VCaP (cell line): Measurements from ENCODE around the gene HYAL1.

ENCODE experiments used
- H3K27ac ChIP-seq: fragments of 450-650 bp; 2 replicates; pipeline ENCODE4 v1.5.1; 2017
- CTCF ChIP-seq: fragments of 450-650 bp; conservative IDR thresholded peaks from 2 replicates; pipeline ENCODE4 v1.5.1; 2017; ENCODE audit warnings: mild to moderate bottlenecking, moderate library complexity

The HYAL1 gene

GRCh38 chr3:50320853-50321335 lies 17.5 kb upstream of the HYAL1 start:
- TF ChIP-seq CTCF, result no peak
- peak overlapping the region; percentile 97 for H3K27ac ChIP-seq

GRCh38 chr3:50319894-50320625 lies 16.7 kb upstream of the HYAL1 start:
- H3K27ac ChIP-seq, result peak overlapping the region; percentile 97
- 0 out of 2 replicates have a peak, but pooled peaks have one; percentile 8 for TF ChIP-seq CTCF

- peak overlapping the region; percentile 97 for H3K27ac ChIP-seq
- no peak for TF ChIP-seq CTCF
These were observed 16.0 kb upstream of the HYAL1 start for GRCh38 chr3:50319181-50319893.

GRCh38 chr3:50318615-50319014 lies 15.2 kb upstream of the HYAL1 start:
- TF ChIP-seq CTCF, result no peak
- H3K27ac ChIP-seq, result peak overlapping the region; percentile 97; the same call in 1 of the 2 replicates

GRCh38 chr3:50318163-50318562 lies 14.8 kb upstream of the HYAL1 start:
- no peak for TF ChIP-seq CTCF
- H3K27ac ChIP-seq, result no peak overlapping the region; the same call in 1 of the 2 replicates

- no peak for TF ChIP-seq CTCF
- H3K27ac ChIP-seq, result no peak overlapping the region
These were observed 13.9 kb upstream of the HYAL1 start for GRCh38 chr3:50317300-50317699.

- no peak overlapping the region for H3K27ac ChIP-seq
- TF ChIP-seq CTCF, result no peak
These were observed 13.4 kb upstream of the HYAL1 start for GRCh38 chr3:50316657-50317242.
